Measurements from ENCODE around the gene TPCN1. TPM values are rescaled to one million over a fixed set of nuclear protein-coding genes. Genes with fewer than 3 reads are reported as not detected.

TPCN1 gene
- total RNA-seq, 1 donor from 2014 or later: 55.6 TPM

GRCh38 chr12:113247123-113248050 is 26.1 kb downstream of the TPCN1 start:
- Mint-ChIP-seq H3K4me1 (ENCODE audit: unreplicated experiment) (peaks cover 32% of the 10 kb centered on the region), H3K36me3 (peaks cover 4% of the 10 kb centered on the region), H3K27me3 (no peaks in the 10 kb centered on the region), H3K9me3 (no peaks in the 10 kb centered on the region), H3K4me3 (peak overlapping the region; percentile 41), H3K27ac (peak overlapping the region; percentile 100)
- DNase-seq (ENCODE audit: extremely low spot score, unreplicated experiment): no peak
- no peak for TF ChIP-seq CTCF (conservative IDR thresholded peaks at IDR 0.05)

DNA sequence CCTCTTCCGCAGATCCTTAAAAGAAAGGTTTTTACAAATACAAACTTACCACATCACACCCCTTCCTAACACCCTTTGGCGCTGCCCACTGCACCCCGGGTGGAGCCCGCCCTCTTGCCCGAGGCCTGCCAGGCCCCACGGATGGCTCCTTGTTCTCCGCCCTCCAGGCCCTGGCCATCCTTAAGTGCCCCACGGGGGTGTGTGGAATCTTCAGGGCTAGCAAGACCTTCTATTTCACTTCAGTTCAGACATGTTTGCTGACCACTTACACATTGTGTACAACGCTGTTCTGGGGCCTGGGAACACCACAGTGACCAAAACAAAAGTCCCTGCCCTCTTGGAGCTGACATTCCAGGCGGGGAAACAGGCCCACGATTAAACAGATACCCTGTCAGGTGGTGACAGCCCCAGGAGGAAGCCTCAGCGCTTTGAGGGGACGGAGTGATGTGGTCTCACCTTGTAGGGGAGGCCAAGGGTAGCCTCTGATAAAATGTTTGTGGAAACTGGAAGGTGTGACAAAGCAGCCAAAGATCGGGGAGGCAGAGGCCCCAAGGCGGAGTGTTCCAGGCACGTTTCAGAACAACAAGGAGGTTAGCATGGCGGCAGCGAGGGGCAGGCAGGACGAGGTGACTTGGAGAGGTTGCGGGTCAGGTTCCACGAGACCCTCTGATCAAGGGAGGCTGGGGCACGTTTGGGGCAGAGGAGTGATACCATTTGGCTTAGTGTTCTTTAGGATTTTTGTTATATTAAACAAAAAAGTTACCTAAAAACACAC is 27.0 kb downstream of the TPCN1 start:
- no peak for TF ChIP-seq CTCF (conservative IDR thresholded peaks at IDR 0.05)
- no peak for DNase-seq (ENCODE audit: extremely low spot score, unreplicated experiment)
- H3K36me3 Mint-ChIP-seq: peaks cover 4% of the 10 kb centered on the region
- no peaks in the 10 kb centered on the region for H3K27me3 Mint-ChIP-seq
- H3K9me3 Mint-ChIP-seq: no peaks in the 10 kb centered on the region
- no peak overlapping the region for H3K4me3 Mint-ChIP-seq
- peaks cover 32% of the 10 kb centered on the region for H3K4me1 Mint-ChIP-seq (ENCODE audit: unreplicated experiment)
- H3K27ac Mint-ChIP-seq: peak overlapping the region; percentile 100

GRCh38 chr12:113248842-113249435 is 27.7 kb downstream of the TPCN1 start:
- no peak for DNase-seq (ENCODE audit: extremely low spot score, unreplicated experiment)
- Mint-ChIP-seq H3K4me3 (no peak overlapping the region), H3K9me3 (no peaks in the 10 kb centered on the region), H3K36me3 (peaks cover 7% of the 10 kb centered on the region), H3K27ac (peak overlapping the region; percentile 100), H3K27me3 (no peaks in the 10 kb centered on the region), H3K4me1 (ENCODE audit: unreplicated experiment) (peaks cover 30% of the 10 kb centered on the region)
- TF ChIP-seq CTCF (conservative IDR thresholded peaks at IDR 0.05): no peak

- DNase-seq (ENCODE audit: extremely low spot score, unreplicated experiment): no peak
- H3K4me1 Mint-ChIP-seq (ENCODE audit: unreplicated experiment): peaks cover 25% of the 10 kb centered on the region
- no peaks in the 10 kb centered on the region for H3K9me3 Mint-ChIP-seq
- peak overlapping the region; percentile 100 for H3K27ac Mint-ChIP-seq
- no peak for TF ChIP-seq CTCF (conservative IDR thresholded peaks at IDR 0.05)
- H3K27me3 Mint-ChIP-seq: no peaks in the 10 kb centered on the region
- no peak overlapping the region for H3K4me3 Mint-ChIP-seq
- H3K36me3 Mint-ChIP-seq: peaks cover 8% of the 10 kb centered on the region
These were observed 28.3 kb downstream of the TPCN1 start for GRCh38 chr12:113249546-113249945.

GRCh38 chr12:113250045-113250444 is 28.8 kb downstream of the TPCN1 start:
- Mint-ChIP-seq H3K9me3 (no peaks in the 10 kb centered on the region), H3K27me3 (no peaks in the 10 kb centered on the region), H3K36me3 (peaks cover 8% of the 10 kb centered on the region), H3K27ac (peak overlapping the region; percentile 26), H3K4me3 (no peak overlapping the region), H3K4me1 (ENCODE audit: unreplicated experiment) (peaks cover 22% of the 10 kb centered on the region)
- DNase-seq (ENCODE audit: extremely low spot score, unreplicated experiment): no peak
- no peak for TF ChIP-seq CTCF (conservative IDR thresholded peaks at IDR 0.05)

Data from type B pancreatic cell (in vitro differentiated cells).